Bronchial smooth muscle cell (primary cell): Measurements from ENCODE around the gene PRAMEF8. TPM values are rescaled to one million over a fixed set of nuclear protein-coding genes. Genes with fewer than 3 reads are reported as not detected.

Experiments used
- total RNA-seq: library from RNA; depleted of rRNA; stranded (reverse); fragments of >200 nt; gene quantifications from 2 replicates; pipeline ENCODE4 v1.2.1, GENCODE V29; 2014

PRAMEF8 gene
- total RNA-seq: not detected in 2 replicates

DNA sequence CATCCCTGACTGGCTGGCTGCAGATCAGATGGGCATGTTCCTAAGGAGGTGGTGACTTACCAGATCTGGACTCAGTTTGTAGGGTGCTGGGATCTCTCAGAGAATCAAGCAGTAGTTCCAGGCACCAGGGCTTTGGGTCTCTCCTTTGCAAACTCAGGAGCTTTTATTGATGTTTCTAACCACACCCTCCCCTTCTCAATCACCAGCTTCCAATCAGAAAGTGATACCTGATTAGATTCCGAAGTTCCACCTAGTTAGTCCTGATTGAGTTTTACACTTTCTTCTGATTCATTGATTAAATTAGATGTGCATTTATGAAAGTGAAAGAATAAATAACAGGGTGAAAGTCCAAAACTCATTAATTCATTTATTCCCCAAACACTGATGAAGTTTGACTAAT is at the start of gene PRAMEF8:
PRAMEF8 (minus strand) TSS at position 101 of the 400 bp plus-strand sequence. CDS start 1,046 bp downstream, outside the sequence.

DNA sequence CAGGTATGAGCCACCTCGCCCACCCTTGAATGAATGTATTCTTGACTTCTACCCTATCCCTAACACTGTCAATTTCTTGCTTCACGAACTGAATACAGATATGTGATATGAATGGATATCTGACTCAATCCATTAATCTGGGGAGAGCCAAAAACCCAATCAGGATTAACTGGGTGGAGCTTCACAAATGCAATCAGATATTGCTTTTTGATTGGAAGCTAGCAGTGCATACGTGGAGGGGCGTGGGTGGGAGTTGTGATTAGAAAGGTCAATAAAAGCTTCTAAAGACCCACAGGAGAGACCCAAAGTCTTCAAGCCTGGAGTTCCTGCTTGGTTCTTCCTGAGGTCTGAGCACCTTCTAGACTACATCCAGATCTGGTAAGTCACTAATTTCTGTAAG is 30.3 kb upstream of the PRAMEF8 start, which contains the start of gene PRAMEF15:
PRAMEF15 (plus strand) TSS at position 301 of the 400 bp plus-strand sequence. CDS start 2,827 bp downstream, outside the sequence.

DNA sequence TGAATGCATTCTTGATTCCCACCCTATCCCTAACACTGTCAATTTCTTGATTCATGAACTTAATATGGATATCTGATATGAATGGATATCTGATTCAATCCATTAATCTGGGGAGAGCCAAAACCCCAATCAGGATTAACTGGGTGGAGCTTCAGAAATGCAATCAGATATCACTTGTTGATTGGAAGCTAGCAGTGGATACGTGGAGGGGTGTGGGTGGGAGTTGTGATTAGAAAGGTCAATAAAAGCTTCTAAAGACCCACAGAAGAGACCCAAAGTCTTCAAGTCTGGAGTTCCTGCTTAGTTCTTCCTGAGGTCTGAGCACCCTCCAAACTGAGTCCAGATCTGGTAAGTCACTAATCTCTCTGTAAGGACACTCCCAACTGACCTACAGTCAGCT is 18.3 kb upstream of the PRAMEF8 start, which contains the start of gene PRAMEF33:
PRAMEF33 (plus strand) TSS at position 301 of the 400 bp plus-strand sequence. CDS start 2,416 bp downstream, outside the sequence.

DNA sequence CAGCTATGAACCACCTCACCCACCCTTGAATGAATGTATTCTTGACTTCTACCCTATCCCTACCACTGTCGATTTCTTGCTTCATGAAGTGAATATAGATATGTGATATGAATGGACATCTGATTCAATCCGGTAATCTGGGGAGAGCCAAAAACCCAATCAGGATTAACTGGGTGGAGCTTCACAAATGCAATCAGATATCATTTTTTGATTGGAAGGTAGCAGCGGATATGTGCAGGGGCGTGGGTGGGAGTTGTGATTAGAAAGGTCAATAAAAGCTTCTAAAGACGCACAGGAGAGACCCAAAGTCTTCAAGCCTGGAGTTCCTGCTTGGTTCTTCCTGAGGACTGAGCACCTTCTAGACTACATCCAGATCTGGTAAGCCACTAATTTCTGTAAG is 31.0 kb downstream of the PRAMEF8 start, which contains the start of gene PRAMEF5:
PRAMEF5 (plus strand) TSS at position 301 of the 400 bp plus-strand sequence. CDS start 5,071 bp downstream, outside the sequence.

Other genes starting within 250 kb of the PRAMEF8 start
- not detected in 2 replicates for gene PRAMEF27, start 228.6 kb downstream of the PRAMEF8 start, total RNA-seq
- gene HNRNPCL3, start 224.4 kb downstream of the PRAMEF8 start, total RNA-seq: not detected in 2 replicates
- gene PRAMEF25, start 214.4 kb downstream of the PRAMEF8 start, total RNA-seq: not detected in 2 replicates
- gene HNRNPCL2, start 168.3 kb downstream of the PRAMEF8 start, total RNA-seq: not detected in 2 replicates
- not detected in 2 replicates for gene PRAMEF26, start 129.1 kb downstream of the PRAMEF8 start, total RNA-seq
- not detected in 2 replicates for gene HNRNPCL4, start 119.5 kb downstream of the PRAMEF8 start, total RNA-seq
- gene PRAMEF9, start 113.3 kb downstream of the PRAMEF8 start, total RNA-seq: not detected in 2 replicates
- gene PRAMEF13, start 83.7 kb downstream of the PRAMEF8 start, total RNA-seq: not detected in 2 replicates
- not detected in 2 replicates for gene PRAMEF18, start 59.0 kb downstream of the PRAMEF8 start, total RNA-seq
- gene PRAMEF5, start 30.9 kb downstream of the PRAMEF8 start, total RNA-seq: not detected in 2 replicates
- not detected in 2 replicates for gene PRAMEF33, start 18.4 kb upstream of the PRAMEF8 start, total RNA-seq
- not detected in 2 replicates for gene PRAMEF15, start 30.4 kb upstream of the PRAMEF8 start, total RNA-seq
- gene PRAMEF14, start 62.0 kb upstream of the PRAMEF8 start, total RNA-seq: not detected in 2 replicates
- gene PRAMEF19, start 86.8 kb upstream of the PRAMEF8 start, total RNA-seq: not detected in 2 replicates
- not detected in 2 replicates for gene PRAMEF17, start 104.5 kb upstream of the PRAMEF8 start, total RNA-seq
- not detected in 2 replicates for gene PRAMEF20, start 125.3 kb upstream of the PRAMEF8 start, total RNA-seq
- gene LRRC38, start 228.9 kb upstream of the PRAMEF8 start, total RNA-seq: not detected in 2 replicates